ENCODE measurements around the gene BICRA. TPM values are rescaled to one million over a fixed set of nuclear protein-coding genes. Genes with fewer than 3 reads are reported as not detected.

The BICRA gene
- total RNA-seq, 4 donors from 2014 or later = 10.7 to 33.6 (median 22.9) TPM

- Histone ChIP-seq H3K4me3 (no peak overlapping the region), H3K27me3 (no peaks in the 10 kb centered on the region), H3K9me3 (no peaks in the 10 kb centered on the region), H3K27ac (no peak overlapping the region), H3K36me3 (peaks cover 75% of the 10 kb centered on the region), H3K4me1 (no peaks in the 10 kb centered on the region)
- TF ChIP-seq, protein P1, sequence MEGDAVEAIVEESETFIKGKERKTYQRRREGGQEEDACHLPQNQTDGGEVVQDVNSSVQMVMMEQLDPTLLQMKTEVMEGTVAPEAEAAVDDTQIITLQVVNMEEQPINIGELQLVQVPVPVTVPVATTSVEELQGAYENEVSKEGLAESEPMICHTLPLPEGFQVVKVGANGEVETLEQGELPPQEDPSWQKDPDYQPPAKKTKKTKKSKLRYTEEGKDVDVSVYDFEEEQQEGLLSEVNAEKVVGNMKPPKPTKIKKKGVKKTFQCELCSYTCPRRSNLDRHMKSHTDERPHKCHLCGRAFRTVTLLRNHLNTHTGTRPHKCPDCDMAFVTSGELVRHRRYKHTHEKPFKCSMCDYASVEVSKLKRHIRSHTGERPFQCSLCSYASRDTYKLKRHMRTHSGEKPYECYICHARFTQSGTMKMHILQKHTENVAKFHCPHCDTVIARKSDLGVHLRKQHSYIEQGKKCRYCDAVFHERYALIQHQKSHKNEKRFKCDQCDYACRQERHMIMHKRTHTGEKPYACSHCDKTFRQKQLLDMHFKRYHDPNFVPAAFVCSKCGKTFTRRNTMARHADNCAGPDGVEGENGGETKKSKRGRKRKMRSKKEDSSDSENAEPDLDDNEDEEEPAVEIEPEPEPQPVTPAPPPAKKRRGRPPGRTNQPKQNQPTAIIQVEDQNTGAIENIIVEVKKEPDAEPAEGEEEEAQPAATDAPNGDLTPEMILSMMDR (IDR thresholded peaks at IDR 0.05) = no peak
- TF ChIP-seq EP300 (IDR thresholded peaks at IDR 0.05) = no peak
- no peak for TF ChIP-seq POLR2AphosphoS5 (IDR thresholded peaks at IDR 0.05)
- TF ChIP-seq POLR2A (IDR thresholded peaks at IDR 0.05) = no peak
- DNase-seq (ENCODE audit: low spot score in 2 of 2) = no peak
- 100% methylated on average over 4 of the region's 90 CpGs for WGBS
Observed at GRCh38 chr19:47679922-47680857, 71.3 kb downstream of the BICRA start.

DNA sequence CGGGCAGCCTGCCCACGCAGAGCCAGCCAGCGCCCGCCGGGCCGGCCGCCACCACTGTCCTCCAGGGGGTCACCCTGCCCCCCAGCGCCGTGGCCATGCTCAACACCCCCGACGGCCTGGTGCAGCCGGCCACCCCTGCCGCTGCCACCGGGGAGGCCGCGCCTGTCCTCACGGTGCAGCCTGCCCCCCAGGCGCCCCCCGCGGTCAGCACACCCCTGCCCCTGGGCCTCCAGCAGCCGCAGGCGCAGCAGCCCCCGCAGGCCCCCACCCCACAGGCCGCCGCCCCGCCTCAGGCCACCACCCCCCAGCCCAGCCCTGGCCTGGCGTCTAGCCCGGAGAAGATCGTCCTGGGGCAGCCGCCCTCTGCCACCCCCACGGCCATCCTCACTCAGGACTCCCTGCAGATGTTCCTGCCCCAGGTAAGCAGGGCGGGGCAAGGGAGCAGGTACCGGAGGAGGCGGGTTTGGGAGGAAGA, 72.0 kb downstream of the BICRA start:
- H3K4me3 ChIP-seq = no peak overlapping the region
- 93% methylated on average over 4 of the region's 34 CpGs for WGBS
- no peaks in the 10 kb centered on the region for H3K4me1 ChIP-seq
- H3K27ac ChIP-seq = no peak overlapping the region
- H3K36me3 ChIP-seq = peaks cover 73% of the 10 kb centered on the region
- no peaks in the 10 kb centered on the region for H3K27me3 ChIP-seq
- DNase-seq (ENCODE audit: low spot score in 2 of 2) = no peak
- no peaks in the 10 kb centered on the region for H3K9me3 ChIP-seq
- TF ChIP-seq POLR2A (IDR thresholded peaks at IDR 0.05) (no peak), POLR2AphosphoS5 (IDR thresholded peaks at IDR 0.05) (no peak), EP300 (IDR thresholded peaks at IDR 0.05) (no peak)
- TF ChIP-seq, protein P1 (IDR thresholded peaks at IDR 0.05) = no peak

DNA sequence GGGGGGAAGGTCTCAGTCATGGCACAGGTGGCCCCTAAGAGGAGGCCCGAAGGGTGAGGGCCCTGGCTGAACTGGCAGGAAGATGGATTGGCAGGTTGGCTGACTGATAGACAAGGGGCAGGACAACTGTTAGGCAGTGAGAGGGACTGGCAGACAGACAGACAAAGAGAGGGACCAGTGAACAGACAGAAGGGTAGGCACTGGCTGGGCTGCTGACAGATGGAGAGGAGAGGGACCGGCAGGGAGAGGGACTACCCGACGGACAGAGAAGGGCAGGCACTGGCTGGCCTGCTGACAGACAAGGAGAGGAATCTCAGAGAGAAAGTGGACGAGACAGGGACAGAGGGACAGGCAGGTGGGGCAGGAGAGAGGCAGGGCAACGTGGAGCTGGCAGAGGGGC, 72.5 kb downstream of the BICRA start:
- no peak for DNase-seq (ENCODE audit: low spot score in 2 of 2)
- H3K27me3 ChIP-seq = no peaks in the 10 kb centered on the region
- H3K36me3 ChIP-seq = peaks cover 73% of the 10 kb centered on the region
- H3K4me1 ChIP-seq = no peaks in the 10 kb centered on the region
- no peaks in the 10 kb centered on the region for H3K9me3 ChIP-seq
- WGBS = 82% methylated on average over 6 of the region's 6 CpGs
- no peak overlapping the region for H3K4me3 ChIP-seq
- H3K27ac ChIP-seq = no peak overlapping the region
- TF ChIP-seq, protein P1 (IDR thresholded peaks at IDR 0.05) = no peak
- TF ChIP-seq POLR2A (IDR thresholded peaks at IDR 0.05) (no peak), POLR2AphosphoS5 (IDR thresholded peaks at IDR 0.05) (no peak), EP300 (IDR thresholded peaks at IDR 0.05) (no peak)

DNA sequence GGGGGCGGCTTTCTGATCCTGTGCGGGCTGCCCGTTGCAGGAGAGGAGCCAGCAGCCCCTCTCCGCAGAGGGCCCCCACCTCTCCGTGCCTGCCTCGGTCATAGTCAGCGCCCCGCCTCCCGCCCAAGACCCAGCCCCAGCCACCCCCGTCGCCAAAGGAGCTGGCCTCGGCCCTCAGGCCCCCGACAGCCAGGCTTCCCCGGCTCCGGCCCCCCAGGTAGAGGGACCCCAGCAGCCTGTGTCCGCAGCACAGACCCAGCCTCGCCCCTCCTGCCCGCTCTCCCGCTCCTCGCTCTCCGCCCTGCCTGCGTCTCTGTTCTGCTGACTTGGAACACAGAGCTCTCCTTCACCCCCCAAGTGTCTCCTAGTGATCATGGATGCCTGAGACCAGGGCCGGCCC, 73.0 kb downstream of the BICRA start:
- DNase-seq (ENCODE audit: low spot score in 2 of 2) = no peak
- peaks cover 68% of the 10 kb centered on the region for H3K36me3 ChIP-seq
- 92% methylated on average over 18 of the region's 23 CpGs for WGBS

DNA sequence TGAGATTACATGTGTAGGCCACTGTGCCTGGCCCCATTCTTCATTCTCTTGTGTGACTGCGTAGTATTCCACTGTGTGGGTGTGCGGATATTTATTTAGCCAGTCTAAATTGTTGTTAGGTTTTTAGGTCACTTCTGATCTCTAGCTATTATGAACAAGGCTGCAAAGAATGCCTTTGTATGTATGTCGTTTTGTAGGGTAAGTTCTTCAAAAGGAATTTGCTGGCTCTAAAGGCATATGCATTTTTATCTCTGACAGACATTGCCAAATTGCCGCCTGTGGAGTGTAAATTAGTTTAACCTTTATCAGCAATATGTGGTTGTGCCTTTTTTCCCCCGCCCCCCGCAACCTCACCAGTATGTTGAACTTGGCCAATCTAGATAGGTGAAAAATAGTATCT, 74.0 kb downstream of the BICRA start:
- 78% methylated on average over 6 of the region's 6 CpGs for WGBS
- H3K9me3 ChIP-seq = no peaks in the 10 kb centered on the region
- H3K27me3 ChIP-seq = no peaks in the 10 kb centered on the region
- H3K4me3 ChIP-seq = no peak overlapping the region
- TF ChIP-seq, protein P1 (IDR thresholded peaks at IDR 0.05) = no peak
- TF ChIP-seq EP300 (IDR thresholded peaks at IDR 0.05) (no peak), POLR2AphosphoS5 (IDR thresholded peaks at IDR 0.05) (no peak), POLR2A (IDR thresholded peaks at IDR 0.05) (no peak)
- H3K27ac ChIP-seq = no peak overlapping the region
- no peaks in the 10 kb centered on the region for H3K4me1 ChIP-seq
- DNase-seq (ENCODE audit: low spot score in 2 of 2) = no peak
- H3K36me3 ChIP-seq = peaks cover 59% of the 10 kb centered on the region

More for the DNA sequence above, 73.0 kb downstream of the BICRA start:
- Histone ChIP-seq H3K4me3 (no peak overlapping the region), H3K27me3 (no peaks in the 10 kb centered on the region), H3K9me3 (no peaks in the 10 kb centered on the region), H3K4me1 (no peaks in the 10 kb centered on the region), H3K27ac (no peak overlapping the region)
- TF ChIP-seq EP300 (IDR thresholded peaks at IDR 0.05) (no peak), POLR2A (IDR thresholded peaks at IDR 0.05) (no peak), POLR2AphosphoS5 (IDR thresholded peaks at IDR 0.05) (no peak)
- TF ChIP-seq, protein P1 (IDR thresholded peaks at IDR 0.05) = no peak
